Measurements from ENCODE around the gene FOXC1. TPM values are rescaled to one million over a fixed set of nuclear protein-coding genes. Genes with fewer than 3 reads are reported as not detected.

The FOXC1 gene
- total RNA-seq, 4 donors from 2014 or later = 3.8 to 10.1 (median 6.7) TPM

DNA sequence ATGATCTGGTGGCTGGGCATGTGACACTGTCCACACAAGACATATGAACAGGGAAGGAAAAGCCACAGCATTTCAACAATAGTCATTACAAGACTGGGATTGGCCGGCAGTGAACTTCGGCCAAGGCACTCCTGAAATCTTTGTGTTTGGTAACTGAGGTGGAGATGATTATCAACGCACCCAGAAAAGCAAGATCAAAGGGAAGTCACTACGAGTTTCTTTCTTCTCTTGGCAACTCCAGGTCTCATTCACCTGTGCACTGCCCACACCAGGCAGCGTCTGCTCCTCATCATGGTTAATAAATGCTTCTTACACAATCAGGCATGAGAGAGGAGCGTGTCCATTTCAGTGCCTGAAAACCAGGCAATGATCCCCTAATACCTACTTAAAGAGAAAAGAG, 20.5 kb upstream of the FOXC1 start:
- no peak for DNase-seq (ENCODE audit: low spot score)
- TF ChIP-seq, protein P1, sequence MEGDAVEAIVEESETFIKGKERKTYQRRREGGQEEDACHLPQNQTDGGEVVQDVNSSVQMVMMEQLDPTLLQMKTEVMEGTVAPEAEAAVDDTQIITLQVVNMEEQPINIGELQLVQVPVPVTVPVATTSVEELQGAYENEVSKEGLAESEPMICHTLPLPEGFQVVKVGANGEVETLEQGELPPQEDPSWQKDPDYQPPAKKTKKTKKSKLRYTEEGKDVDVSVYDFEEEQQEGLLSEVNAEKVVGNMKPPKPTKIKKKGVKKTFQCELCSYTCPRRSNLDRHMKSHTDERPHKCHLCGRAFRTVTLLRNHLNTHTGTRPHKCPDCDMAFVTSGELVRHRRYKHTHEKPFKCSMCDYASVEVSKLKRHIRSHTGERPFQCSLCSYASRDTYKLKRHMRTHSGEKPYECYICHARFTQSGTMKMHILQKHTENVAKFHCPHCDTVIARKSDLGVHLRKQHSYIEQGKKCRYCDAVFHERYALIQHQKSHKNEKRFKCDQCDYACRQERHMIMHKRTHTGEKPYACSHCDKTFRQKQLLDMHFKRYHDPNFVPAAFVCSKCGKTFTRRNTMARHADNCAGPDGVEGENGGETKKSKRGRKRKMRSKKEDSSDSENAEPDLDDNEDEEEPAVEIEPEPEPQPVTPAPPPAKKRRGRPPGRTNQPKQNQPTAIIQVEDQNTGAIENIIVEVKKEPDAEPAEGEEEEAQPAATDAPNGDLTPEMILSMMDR (IDR thresholded peaks at IDR 0.05) = no peak
- ATAC-seq (ENCODE audit: low FRiP score) = no peak

DNA sequence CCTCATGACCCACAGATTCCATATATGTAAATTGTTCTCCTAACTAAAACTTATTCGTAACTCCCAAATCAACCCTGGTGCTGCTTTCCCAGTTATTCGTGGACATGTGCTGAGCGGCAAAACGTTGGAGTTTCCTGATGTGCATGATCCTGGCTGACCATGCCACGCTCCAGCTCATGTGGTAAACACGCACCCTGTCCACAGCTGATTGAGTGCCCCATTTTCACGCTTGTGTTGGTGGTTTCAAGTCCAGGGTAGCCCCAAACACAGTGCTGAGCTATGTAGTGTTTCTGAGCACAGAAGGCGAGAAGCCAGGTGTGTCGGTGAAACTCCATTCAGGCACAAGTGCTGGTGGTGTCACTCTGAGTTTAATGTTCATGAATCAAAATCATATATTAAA, 19.1 kb upstream of the FOXC1 start:
- ATAC-seq (ENCODE audit: low FRiP score) (no peak), DNase-seq (ENCODE audit: low spot score) (no peak)
- TF ChIP-seq, protein P1 (IDR thresholded peaks at IDR 0.05) = no peak

GRCh38 chr6:1591243-1591642, 18.5 kb upstream of the FOXC1 start:
- TF ChIP-seq, protein P1 (IDR thresholded peaks at IDR 0.05) = no peak
- DNase-seq (ENCODE audit: low spot score) (no peak), ATAC-seq (ENCODE audit: low FRiP score) (no peak)

DNA sequence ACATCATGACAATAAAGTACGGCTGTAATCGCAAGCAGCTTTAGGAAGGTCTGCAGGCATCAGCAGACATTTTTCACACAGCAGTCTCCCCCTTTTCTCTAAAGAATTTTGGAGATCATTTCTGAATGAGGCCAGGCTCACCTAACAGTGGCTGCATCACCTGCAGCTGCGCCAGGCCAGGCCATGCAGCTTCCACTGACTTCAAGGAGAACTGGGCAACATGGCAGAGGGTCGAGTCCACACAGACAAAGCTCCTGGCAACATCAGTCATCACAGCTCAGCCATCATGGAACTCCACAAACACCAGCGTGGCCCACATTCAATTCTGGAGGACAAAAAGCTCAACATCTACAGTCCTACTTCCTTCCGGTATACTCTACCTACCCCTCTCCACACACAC, 17.8 kb upstream of the FOXC1 start:
- DNase-seq (ENCODE audit: low spot score) (no peak), ATAC-seq (ENCODE audit: low FRiP score) (no peak)
- TF ChIP-seq, protein P1 (IDR thresholded peaks at IDR 0.05) = no peak

GRCh38 chr6:1592852-1593251, 16.9 kb upstream of the FOXC1 start:
- no peak for ATAC-seq (ENCODE audit: low FRiP score)
- DNase-seq (ENCODE audit: low spot score) = no peak
- TF ChIP-seq, protein P1 (IDR thresholded peaks at IDR 0.05) = no peak

DNA sequence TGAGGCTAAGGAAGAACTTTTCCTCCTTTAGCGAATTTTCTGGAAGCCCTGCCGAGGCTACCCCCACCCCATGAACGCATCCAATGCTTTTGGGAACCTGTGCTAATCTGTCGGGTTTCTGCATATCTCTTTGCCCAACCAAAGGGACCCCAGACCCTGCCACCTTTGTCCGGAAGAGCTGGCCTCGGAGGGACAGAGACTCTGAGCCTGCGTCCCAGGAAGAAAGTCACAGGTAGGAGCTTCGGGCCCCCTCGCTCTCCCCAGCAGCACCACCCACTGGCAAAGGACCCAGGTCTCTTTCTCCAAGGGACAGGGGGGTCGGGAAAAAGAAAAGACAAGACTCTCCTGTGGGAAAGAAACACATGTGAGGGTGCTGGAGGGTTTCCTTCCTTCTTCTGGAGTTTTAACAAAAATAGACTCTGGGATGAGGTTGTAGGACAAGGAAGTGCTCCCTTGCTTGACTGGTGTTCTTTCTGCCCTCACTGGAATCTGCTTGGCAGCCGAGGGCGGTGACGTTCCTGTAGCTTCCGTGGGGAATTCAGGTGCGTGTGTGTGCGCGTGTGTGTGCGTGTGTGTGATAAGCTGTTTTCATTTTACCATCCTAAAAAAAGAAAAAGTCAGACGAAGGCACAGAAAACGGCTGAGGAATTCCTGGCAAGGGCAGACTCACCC, 16.3 kb upstream of the FOXC1 start:
- no peak for DNase-seq (ENCODE audit: low spot score)
- TF ChIP-seq, protein P1 (IDR thresholded peaks at IDR 0.05) = no peak
- no peak for ATAC-seq (ENCODE audit: low FRiP score)

DNA sequence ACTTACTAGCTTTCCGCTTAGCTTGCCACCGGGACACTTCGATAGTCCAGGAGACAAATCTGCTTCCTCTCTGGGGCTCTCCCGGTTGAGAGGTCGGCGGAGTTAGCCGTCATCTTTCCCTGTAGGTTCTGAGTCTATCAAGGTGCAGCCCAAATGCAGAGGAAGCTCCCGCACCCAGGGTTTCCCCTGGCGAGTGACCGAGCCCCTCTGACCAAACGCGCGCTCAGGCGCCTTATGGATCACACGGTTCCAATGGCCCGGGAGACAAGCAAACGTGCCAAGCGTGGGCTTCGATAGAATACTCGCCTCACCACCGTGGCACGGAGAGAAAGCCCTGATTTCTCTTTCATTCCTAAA, 15.8 kb upstream of the FOXC1 start:
- DNase-seq (ENCODE audit: low spot score) = no peak
- no peak for ATAC-seq (ENCODE audit: low FRiP score)
- TF ChIP-seq, protein P1 (IDR thresholded peaks at IDR 0.05) = no peak

Measured in omental fat pad (tissue), 4 donors.